Stimulated activated CD8-positive, alpha-beta memory T cell treated with anti-CD3 and anti-CD28 coated beads, Interleukin-15, amount 100 ng/mL, for 48 hours (primary cell): Measurements from ENCODE around the gene CAMSAP3.

Experiments used
- DNase-seq, 2 donors: peaks; one replicate each; pipeline ENCODE4 v3.0.0-alpha.2; 2020; ENCODE audit warnings: low read depth in 2 of 2

CAMSAP3 gene, protein sequence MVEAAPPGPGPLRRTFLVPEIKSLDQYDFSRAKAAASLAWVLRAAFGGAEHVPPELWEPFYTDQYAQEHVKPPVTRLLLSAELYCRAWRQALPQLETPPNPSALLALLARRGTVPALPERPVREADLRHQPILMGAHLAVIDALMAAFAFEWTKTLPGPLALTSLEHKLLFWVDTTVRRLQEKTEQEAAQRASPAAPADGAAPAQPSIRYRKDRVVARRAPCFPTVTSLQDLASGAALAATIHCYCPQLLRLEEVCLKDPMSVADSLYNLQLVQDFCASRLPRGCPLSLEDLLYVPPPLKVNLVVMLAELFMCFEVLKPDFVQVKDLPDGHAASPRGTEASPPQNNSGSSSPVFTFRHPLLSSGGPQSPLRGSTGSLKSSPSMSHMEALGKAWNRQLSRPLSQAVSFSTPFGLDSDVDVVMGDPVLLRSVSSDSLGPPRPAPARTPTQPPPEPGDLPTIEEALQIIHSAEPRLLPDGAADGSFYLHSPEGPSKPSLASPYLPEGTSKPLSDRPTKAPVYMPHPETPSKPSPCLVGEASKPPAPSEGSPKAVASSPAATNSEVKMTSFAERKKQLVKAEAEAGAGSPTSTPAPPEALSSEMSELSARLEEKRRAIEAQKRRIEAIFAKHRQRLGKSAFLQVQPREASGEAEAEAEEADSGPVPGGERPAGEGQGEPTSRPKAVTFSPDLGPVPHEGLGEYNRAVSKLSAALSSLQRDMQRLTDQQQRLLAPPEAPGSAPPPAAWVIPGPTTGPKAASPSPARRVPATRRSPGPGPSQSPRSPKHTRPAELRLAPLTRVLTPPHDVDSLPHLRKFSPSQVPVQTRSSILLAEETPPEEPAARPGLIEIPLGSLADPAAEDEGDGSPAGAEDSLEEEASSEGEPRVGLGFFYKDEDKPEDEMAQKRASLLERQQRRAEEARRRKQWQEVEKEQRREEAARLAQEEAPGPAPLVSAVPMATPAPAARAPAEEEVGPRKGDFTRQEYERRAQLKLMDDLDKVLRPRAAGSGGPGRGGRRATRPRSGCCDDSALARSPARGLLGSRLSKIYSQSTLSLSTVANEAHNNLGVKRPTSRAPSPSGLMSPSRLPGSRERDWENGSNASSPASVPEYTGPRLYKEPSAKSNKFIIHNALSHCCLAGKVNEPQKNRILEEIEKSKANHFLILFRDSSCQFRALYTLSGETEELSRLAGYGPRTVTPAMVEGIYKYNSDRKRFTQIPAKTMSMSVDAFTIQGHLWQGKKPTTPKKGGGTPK

DNA sequence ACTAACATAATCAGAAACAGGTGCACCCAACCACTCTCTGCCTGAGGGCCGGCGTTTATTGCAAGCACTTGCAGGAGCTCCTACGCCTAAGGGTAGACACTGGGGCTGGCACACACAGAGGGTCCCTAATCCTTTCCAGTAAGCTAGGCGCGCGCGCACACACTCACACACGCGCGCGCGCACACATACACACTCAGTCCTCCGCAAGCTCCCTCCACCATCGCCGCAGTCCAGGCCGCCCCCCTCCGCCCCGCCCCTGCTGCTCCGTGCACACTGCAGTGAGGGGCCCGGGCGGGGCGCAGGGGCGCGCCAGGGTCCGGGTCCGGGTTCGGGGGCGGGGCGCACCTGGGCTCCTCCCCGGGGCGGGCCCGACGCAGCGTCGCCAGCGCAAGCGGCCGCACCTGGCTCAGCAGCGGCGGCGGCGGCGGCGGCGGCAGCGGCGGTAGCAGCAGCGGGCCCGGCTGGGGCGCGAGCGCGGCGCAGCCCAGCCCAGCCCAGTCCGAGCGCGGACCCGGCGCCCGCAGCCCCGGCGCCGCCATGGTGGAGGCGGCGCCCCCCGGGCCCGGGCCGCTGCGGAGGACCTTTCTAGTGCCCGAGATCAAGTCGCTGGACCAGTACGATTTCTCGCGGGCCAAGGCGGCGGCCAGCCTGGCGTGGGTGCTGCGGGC lies at the start of gene CAMSAP3:
Gene CAMSAP3 (plus strand): TSS at position 398 of the 668 bp plus-strand sequence. CDS start 140 bp downstream, at position 538.
- peak; percentile 20 to 24 for DNase-seq

DNA sequence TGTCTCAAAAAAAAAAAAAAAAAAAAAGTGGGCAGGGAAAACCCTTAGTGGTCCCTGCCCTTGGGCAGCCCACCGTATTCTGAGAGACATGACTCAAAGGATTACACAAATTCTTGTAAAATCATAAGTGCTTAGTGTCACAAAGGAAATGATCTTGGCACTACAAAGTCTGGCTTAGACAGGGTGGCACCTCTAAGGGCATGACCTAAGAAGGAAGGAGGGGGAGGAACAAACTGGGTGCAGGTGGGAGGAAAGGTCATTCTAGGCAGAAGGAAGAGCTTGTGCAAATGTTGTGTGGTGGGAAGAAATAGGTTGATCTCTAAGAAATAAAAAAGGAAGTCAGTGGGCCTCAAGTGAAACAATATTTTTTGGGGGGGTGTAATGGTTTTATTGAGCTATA lies 49.8 kb upstream of the CAMSAP3 start:
- DNase-seq = peak in 1 of 2 donors; percentile 16

DNA sequence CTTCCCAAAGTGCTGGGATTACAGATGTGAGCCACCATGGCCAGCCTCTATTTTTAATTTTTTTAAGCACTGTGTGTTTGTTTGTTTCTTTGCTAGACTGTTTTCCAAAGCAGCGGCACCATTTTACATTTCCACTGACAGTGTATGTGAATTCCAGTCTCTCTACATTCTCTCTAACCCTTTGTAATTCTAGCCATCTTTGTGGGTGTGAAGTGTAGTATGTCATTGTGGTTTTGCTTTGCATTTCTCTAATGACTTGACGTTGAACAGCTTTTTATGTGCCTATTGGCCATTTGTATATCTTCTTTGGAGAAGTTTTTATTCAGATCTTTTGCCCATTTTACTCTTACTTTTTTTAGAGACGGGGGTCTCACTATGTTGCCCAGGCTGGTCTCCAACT lies 48.5 kb upstream of the CAMSAP3 start:
- DNase-seq = no peak

DNA sequence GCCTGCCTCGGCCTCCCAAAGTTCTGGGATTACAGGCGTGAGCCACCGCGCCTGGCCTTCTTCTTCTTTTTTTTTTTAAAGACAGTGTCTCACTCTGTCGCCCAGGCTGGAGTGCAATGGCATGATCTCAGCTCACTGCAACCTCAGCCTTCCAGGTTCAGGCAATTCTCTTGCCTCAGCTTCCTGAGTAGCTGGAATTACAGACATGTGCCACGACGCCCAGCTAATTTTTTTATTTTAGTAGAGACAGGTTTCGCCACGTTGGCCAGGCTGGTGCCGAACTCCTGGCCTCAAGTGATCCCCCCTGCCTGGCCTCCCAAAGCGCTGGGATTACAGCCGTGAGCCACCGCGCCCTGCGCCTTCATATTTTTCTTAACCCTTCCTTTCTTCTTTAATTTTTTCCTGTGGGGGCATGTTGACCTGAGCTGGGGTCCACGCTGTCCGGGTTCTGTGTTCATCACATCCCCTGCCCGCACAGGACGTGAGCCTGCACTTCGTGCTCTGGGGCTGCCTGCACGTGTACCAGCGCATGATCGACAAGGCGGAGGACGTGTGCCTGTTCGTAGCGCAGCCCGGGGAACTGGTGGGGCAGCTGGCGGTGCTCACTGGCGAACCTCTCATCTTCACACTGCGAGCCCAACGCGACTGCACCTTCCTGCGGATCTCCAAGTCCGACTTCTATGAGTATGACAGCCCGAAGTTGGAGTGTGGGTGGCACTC lies 46.1 kb upstream of the CAMSAP3 start:
- no peak for DNase-seq

DNA sequence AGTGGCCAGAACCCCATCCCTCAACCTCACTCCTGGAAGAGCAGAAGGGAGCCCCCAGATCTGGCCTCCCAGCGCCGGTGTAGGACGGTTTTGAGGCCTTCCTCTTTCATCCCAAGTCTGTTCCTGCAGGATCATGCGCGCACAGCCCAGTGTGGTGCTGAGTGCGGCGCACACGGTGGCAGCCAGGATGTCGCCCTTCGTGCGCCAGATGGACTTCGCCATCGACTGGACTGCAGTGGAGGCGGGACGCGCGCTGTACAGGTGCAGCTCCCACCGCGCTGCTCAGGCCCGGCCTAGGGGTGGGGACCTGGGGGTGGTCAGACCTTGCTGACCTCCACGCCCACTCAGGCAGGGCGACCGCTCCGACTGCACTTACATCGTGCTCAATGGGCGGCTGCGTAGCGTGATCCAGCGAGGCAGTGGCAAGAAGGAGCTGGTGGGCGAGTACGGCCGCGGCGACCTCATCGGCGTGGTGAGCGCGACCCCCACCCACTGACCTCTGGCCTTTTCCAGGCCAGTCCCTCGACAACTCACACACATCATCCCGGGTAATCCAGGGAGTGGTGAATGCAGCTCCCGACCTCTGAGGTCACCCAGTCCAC lies 45.4 kb upstream of the CAMSAP3 start:
- DNase-seq = no peak

DNA sequence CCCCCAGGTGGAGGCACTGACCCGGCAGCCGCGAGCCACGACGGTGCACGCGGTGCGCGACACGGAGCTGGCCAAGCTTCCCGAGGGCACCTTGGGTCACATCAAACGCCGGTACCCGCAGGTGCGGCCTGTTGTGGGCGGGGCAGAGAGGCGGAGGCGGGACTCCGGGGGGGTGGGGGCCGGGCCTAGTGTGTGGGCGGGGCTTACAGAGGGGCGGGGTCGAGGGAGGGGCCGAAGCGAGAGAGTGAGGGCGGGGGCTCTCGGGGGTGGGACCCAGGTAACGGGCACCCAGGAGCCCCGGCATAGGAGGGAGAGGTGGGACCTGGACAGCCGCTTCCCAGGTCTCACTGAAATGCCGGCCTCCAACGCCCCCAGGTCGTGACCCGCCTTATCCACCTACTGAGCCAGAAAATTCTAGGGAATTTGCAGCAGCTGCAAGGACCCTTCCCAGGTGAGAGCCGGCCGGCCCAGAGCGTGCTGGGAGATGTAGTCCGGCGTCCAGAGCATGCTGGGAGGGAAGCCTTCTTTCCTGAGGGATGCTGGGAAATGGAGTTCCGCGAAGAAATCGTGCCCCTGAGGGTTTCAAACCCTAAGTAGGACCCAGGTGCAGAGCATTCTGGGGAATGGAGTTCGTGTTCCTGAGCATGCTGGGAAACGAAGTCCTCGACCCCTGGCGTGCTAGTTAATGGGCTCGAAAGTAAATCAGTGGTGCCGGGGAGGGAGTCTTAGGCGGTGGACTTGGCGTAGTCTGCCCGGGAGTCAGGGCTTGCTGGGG lies 44.5 kb upstream of the CAMSAP3 start:
- DNase-seq = peak in 1 of 2 donors; percentile 28

DNA sequence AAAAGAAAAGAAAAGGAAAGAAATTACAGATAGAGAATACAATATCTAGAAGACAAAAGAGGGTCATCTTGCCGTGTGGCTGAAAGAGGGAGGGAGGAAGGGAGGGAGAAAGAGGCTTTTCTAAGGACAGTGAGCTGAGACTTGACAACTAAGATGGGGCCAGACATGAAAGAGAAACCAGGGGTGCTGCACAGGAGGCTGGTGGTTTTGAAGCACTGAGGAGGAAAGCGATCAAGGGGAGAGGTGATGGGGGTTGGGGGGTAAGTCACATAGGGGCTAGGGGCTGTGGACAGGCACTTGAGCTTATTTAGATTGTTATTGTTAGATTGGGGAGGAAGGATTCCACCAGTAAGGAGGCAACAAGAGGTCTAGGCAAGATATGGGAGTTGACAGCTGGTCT lies 42.9 kb upstream of the CAMSAP3 start:
- DNase-seq = no peak

DNA sequence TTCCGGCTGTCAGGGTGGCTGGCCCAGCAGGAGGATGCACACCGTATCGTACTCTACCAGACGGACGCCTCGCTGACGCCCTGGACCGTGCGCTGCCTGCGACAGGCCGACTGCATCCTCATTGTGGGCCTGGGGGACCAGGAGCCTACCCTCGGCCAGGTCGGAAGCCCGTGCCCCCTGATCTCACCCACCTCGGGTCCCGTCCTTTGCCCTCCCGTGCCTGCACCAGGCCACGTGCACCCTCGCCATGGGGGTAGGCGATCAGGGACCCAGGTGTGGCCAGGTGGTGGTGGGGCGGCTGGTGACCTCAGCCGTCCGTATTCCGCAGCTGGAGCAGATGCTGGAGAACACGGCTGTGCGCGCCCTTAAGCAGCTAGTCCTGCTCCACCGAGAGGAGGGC lies 41.1 kb upstream of the CAMSAP3 start:
- DNase-seq = no peak

DNA sequence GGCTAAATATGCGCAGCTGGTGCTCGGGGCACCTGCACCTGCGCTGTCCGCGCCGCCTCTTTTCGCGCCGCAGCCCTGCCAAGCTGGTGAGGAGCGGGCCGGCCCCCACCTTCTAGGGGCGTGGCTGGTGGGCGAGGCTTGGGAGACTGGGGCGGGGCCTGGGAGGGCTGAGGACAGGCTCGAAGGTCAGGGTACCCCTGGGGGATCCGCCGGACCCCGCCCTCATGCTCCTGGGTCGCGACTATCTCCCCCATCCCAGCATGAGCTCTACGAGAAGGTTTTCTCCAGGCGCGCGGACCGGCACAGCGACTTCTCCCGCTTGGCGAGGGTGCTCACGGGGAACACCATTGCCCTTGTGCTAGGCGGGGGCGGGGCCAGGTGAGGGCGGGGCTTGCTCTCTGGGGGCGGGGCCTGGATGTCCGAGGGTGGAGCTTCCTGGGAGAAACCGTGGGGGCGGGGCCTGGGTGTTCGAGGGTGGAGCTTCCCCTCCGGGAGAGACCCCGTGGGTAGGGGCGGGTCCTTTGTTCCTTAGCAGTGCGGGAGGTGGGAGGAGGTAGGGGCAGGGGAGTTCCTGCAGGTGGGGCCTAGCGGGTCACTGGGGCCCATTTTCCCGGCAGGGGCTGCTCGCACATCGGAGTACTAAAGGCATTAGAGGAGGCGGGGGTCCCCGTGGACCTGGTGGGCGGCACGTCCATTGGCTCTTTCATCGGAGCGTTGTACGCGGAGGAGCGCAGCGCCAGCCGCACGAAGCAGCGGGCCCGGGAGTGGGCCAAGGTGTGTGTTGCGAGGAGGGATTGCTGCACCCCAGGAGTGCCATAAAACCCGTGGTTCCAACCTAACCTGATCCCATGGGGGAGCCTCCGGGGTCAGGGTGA lies 40.4 kb upstream of the CAMSAP3 start:
- DNase-seq = no peak

DNA sequence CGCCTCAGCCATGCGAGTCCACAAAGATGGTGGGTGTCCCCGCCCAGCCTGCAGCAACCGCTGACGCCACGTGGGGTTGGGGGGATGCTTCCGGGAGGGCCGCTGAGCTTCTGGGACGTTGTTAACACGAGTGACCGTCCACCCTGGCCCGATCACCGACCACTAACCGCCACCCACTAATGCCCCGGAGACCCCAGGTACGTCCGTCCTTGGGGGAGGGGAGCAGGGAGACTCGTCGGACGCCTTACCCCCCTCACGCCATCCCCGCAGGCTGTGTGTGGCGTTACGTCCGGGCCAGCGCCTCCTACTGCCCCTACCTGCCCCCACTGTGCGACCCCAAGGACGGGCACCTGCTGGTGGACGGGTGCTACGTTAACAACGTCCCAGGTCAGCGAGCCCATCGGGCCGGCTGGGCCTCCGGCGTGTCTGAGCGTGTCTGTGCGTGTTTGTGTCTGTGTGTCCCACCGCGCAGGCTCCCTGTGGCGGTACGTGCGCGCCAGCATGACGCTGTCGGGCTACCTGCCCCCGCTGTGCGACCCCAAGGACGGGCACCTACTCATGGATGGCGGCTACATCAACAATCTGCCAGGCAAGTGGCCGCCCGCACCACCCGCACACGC lies 38.9 kb upstream of the CAMSAP3 start:
- DNase-seq = no peak

DNA sequence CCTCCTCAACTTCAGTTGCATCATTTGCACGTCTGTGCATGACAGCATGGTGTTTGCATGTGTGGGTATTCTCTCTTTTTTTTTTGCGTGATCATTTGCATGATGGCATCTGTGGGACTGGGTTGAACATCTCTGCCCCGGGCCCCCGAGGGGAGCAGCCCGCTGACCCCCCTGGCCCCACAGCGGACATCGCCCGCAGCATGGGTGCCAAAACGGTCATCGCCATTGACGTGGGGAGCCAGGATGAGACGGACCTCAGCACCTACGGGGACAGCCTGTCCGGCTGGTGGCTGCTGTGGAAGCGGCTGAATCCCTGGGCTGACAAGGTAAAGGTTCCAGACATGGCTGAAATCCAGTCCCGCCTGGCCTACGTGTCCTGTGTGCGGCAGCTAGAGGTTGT lies 37.0 kb upstream of the CAMSAP3 start:
- DNase-seq = no peak

DNA sequence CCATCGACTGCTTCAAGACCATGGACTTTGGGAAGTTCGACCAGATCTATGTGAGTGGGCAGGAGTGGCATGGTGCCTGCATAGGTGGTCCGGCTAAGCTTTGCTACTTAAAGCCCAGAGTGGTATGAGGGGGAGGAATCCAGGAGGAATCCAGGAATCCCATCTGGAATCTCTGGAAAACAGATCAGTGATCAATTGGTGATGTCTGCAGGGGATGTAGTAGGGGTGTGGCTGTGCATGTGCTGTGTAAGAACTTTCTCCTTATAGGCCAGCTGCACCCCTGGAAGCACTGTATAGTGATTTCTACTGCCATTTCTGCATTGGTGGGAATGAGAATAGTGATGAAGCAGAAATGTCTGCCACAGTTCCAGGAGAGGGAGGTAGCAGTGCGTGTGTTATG lies 36.6 kb upstream of the CAMSAP3 start:
- DNase-seq = no peak

DNA sequence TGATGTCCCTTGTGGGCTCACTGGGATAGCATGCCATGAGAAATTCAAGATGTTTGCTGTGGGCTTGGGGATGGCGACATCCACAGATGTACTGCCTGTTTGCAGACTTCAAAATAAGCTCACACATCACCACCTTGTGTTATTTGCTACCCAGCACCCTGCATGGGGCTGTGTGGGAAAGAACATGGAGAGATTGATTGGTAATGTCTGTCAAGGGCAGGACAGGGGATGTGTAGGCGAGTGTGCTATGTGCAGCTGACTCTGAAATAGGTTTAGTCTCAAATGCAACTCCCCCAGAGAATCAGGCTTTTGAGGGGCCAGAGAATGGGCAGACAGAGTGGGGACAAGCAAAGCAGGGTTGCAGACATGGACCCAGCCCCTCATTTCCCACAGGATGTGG lies 35.4 kb upstream of the CAMSAP3 start:
- DNase-seq = no peak

DNA sequence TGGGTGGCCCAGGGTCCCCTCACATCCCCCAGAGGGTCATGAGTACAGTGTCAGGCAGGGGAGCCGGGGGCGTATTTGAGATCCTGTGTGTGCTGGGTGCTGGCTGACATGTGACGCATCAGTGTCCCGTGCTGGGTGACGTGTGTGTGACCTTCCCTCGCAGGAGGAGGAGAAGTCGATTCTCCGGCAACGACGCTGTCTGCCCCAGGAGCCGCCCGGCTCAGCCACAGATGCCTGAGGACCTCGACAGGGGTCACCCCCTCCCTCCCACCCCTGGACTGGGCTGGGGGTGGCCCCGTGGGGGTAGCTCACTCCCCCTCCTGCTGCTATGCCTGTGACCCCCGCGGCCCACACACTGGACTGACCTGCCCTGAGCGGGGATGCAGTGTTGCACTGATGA lies 34.3 kb upstream of the CAMSAP3 start:
- no peak for DNase-seq

DNA sequence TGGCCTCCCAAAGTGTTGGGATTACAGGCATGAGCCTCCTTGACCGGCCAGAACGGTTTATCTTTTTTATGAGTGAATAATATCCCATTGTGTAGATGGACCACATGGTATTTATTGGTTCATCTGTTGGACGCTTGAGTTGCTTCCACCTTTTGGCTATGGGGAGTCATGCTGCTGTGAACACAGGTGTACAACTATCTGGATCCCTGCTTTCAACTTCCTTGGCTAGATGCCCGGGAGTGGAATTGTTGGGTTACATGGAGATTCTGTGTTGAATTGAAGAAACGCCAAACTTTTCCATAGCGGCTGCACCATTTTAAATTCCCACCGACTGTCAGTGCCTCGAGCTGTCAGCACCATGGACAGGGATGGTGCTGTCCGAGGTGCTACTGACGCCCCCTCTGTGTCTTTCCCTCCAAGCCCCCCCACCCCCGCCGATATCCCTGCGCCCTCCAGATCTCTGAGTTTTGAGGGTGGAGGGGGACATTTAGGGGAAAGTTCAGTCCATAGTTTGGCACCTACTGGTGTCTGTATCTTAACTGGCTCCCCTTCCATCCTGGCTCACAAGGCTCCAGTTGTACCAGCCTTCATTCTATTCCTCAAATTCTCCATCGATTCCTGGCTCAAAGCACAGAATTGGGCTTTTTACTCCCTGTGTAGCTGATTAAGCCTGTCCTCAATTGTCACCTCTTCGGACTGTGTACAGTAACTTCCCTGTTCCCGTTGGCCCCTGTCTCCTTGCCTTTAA lies 32.8 kb upstream of the CAMSAP3 start:
- no peak for DNase-seq

DNA sequence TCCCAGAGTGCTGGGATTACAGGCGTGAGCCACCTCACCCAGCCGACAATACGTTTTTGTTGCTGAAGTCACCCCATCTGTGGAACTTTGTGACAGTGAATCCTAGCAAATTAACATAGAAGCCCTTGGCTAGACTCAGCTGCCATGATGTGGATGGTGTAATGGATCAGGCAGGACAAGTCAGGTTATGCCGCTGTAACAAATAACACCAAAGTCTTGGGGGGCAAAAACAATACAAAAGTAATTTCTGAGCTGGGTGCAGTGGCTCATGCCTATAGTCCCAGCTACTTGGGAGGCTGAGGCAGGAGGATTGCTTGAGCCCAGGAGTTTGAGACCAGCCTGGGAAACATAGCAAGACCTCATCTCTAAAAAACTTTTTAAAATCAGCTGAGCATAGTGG lies 30.8 kb upstream of the CAMSAP3 start:
- DNase-seq = no peak

DNA sequence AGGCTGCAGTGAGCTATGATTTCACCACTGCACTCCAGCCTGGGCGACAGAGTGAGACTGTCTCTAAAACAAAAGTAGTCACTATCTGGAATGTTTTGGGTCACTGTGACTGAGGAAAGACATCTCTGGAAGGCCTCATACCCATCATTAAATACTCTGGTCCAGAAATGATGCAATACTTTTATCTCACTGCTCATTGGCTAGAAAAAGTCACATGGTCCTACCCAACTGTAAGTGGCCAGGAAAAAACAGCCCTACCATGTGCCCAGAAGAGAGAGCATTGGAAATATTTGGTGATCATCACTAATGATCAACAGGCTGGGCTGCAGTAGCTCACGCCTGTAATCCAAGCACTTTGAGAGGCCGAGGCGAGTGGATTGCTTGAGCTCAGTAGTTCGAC lies 30.3 kb upstream of the CAMSAP3 start:
- no peak for DNase-seq

DNA sequence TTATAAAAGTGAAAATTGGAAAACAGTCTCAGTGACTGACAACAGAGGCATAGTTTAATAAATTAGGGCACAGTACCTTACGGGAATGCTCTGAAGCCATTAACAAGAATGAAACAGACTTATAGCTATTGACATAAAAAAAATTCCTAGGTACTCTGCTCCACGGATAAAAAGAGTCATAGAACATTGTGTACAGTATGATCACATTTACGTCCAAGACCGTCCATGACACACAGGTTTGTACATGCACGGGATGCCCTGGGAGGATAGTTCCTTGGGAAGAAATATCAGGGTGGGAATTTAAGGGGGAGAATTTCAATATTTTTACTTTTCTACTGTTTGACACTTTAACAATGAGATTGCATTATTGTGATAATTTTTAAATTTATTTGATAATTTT lies 24.9 kb upstream of the CAMSAP3 start:
- DNase-seq = no peak
